Endothelial cell of umbilical vein (primary cell): ENCODE measurements around the gene SH3PXD2A.

Source experiments
- EZH2 ChIP-seq: IDR thresholded peaks from 2 replicates; pipeline ENCODE4 v1.6.1; 2012; ENCODE audit warnings: borderline replicate concordance, low read depth, mild to moderate bottlenecking, moderate library complexity, low read length, inconsistent platforms; ENCODE audit not compliant: severe bottlenecking
- FOS ChIP-seq: IDR thresholded peaks from 2 replicates; pipeline ENCODE4 v1.6.1; 2011; ENCODE audit warnings: mild to moderate bottlenecking, low read length, moderate library complexity, borderline replicate concordance; ENCODE audit not compliant: insufficient read depth
- GATA2 ChIP-seq: IDR thresholded peaks from 2 replicates; pipeline ENCODE4 v1.7.0; 2011; ENCODE audit warnings: low read depth, mild to moderate bottlenecking, moderate library complexity, mixed read lengths, low read length; ENCODE audit not compliant: insufficient read length, insufficient read depth
- JUN ChIP-seq: IDR thresholded peaks from 2 replicates; pipeline ENCODE4 v1.6.1; 2011; ENCODE audit warnings: borderline replicate concordance, low read depth; ENCODE audit not compliant: insufficient read length, insufficient read depth
- MAX ChIP-seq: IDR thresholded peaks from 2 replicates; pipeline ENCODE4 v1.6.1; 2011; ENCODE audit not compliant: insufficient read depth, insufficient read length
- MYC ChIP-seq: IDR thresholded peaks from one replicate; pipeline ENCODE4 v1.6.1; 2011; ENCODE audit warnings: mild to moderate bottlenecking, low read depth, low read length
- POLR2A ChIP-seq: IDR thresholded peaks from 2 replicates; pipeline ENCODE4 v1.6.1; 2012; ENCODE audit warnings: low read depth, mild to moderate bottlenecking, control low read depth, low read length
- POLR2AphosphoS5 ChIP-seq: IDR thresholded peaks from 2 replicates; pipeline ENCODE4 v1.6.1; 2012; ENCODE audit warnings: low read depth, mild to moderate bottlenecking, control low read depth, low read length, moderate library complexity; ENCODE audit not compliant: insufficient read depth
- TF ChIP-seq, protein P1 (sequence below), 2 donors: IDR thresholded peaks; 1 replicate in 1 of 2; 2 replicates in 1 of 2; pipeline ENCODE4 v1.5.1; 2011; ENCODE audit warnings: low read length in 2 of 2, mild to moderate bottlenecking in 2 of 2, moderate library complexity in 2 of 2, control low read depth in 1 of 2, inconsistent platforms in 1 of 2, low read depth in 1 of 2; ENCODE audit not compliant: insufficient read depth in 1 of 2; ENCODE audit errors: extremely low read depth in 1 of 2

GRCh38 chr10:103668351-103669242, 186.8 kb downstream of the SH3PXD2A start:
- TF ChIP-seq, protein P1, sequence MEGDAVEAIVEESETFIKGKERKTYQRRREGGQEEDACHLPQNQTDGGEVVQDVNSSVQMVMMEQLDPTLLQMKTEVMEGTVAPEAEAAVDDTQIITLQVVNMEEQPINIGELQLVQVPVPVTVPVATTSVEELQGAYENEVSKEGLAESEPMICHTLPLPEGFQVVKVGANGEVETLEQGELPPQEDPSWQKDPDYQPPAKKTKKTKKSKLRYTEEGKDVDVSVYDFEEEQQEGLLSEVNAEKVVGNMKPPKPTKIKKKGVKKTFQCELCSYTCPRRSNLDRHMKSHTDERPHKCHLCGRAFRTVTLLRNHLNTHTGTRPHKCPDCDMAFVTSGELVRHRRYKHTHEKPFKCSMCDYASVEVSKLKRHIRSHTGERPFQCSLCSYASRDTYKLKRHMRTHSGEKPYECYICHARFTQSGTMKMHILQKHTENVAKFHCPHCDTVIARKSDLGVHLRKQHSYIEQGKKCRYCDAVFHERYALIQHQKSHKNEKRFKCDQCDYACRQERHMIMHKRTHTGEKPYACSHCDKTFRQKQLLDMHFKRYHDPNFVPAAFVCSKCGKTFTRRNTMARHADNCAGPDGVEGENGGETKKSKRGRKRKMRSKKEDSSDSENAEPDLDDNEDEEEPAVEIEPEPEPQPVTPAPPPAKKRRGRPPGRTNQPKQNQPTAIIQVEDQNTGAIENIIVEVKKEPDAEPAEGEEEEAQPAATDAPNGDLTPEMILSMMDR (IDR thresholded peaks at IDR 0.05; ENCODE audit: extremely low read depth in 1 of 2, insufficient read depth in 1 of 2, low read depth in 1 of 2, low read length in 2 of 2) = no peak
- TF ChIP-seq POLR2AphosphoS5 (no peak), MAX (no peak), MYC (no peak), EZH2 (no peak), POLR2A (no peak), GATA2 (no peak), JUN (no peak), FOS (no peak)
